Ovary (tissue), 9 donors: ENCODE measurements around the gene CBX8. TPM values are rescaled to one million over a fixed set of nuclear protein-coding genes. Genes with fewer than 3 reads are reported as not detected.

Experiments
- DNase-seq, 5 donors: peaks; one replicate each; pipeline ENCODE4 v3.0.0-alpha.2; 2019 to 2020
- H3K27ac ChIP-seq, 2 donors: fragments of 200-600 bp; one replicate each; pipeline versions ENCODE4 v1.5.1 to v1.8.0; 2019 to 2022
- H3K27me3 ChIP-seq: fragments of 200-600 bp; one replicate; pipeline ENCODE4 v1.8.0; 2022
- H3K36me3 ChIP-seq: fragments of 200-600 bp; sonication (generic); one replicate; pipeline ENCODE4 v1.5.1; 2019
- H3K4me1 ChIP-seq: one replicate; pipeline ENCODE4 v1.8.1; 2013; ENCODE audit warnings: mild to moderate bottlenecking, moderate library complexity; ENCODE audit not compliant: insufficient read depth
- H3K4me3 ChIP-seq: fragments of 200-600 bp; sonication (generic); one replicate; pipeline ENCODE4 v1.5.1; 2017
- H3K9me3 ChIP-seq, 2 donors: fragments of 200-600 bp in 1 of 2; sonication (generic) in 1 of 2; one replicate each; pipeline versions ENCODE4 v1.5.1 to v1.8.1; 2013 to 2019; ENCODE audit warnings: mild to moderate bottlenecking in 1 of 2, moderate library complexity in 1 of 2
- CTCF ChIP-seq, 3 donors: fragments of 450-650 bp in 2 of 3; fragments of 200-600 bp in 1 of 3; IDR thresholded peaks; one replicate each; pipeline versions ENCODE4 v1.5.1 to v1.8.0; 2016 to 2022; ENCODE audit warnings: antibody characterized with exemption in 3 of 3, mild to moderate bottlenecking in 1 of 3
- EP300 ChIP-seq: sonication (generic); formaldehyde crosslinking; IDR thresholded peaks from one replicate; pipeline ENCODE4 v1.6.1; 2017; ENCODE audit warnings: antibody characterized with exemption
- POLR2A ChIP-seq: fragments of 450-650 bp; IDR thresholded peaks from one replicate; pipeline ENCODE4 v1.6.1; 2017; ENCODE audit warnings: antibody characterized with exemption, mild to moderate bottlenecking, moderate library complexity
- WGBS, 3 donors: extraction: QIAGEN DNeasy Blood & Tissue Kit in 1 of 3; methylation state at CpG; one replicate each; pipeline versions ENCODE4 v1.1.5 to v1.1.7; 2013 to 2017; 5-methylcytosine and 5-hydroxymethylcytosine counted together
- intact Hi-C, 4 donors: fragments of 100-400 bp; cut with DNase I; formaldehyde crosslinking; loops; one replicate each; pipeline versions ENCODE4 v1.11.0 to v1.15.1; 2022 to 2023
- polyA plus RNA-seq, 2 donors: library from polyadenylated mRNA; stranded (reverse); fragments of 200-250 nt in 1 of 2; fragments of 350-450 nt in 1 of 2; fragmentation: Illumina TruSeq in 1 of 2; extraction: RNeasy Lipid Tissue Mini Kit (QIAGEN cat#74804) in 1 of 2; gene quantifications; one replicate each; pipeline ENCODE4 v1.2.3, GENCODE V29; 2013 to 2014
- total RNA-seq, 7 donors: library from RNA; depleted of rRNA in 2 of 7; stranded (reverse); fragments of >200 nt in 2 of 7; fragmentation: NEBNext Ultra II Directional in 3 of 7; extraction: Animal tissue kit (Norgen Biotek cat#: 25700) in 3 of 7; gene quantifications; one replicate each; pipeline versions ENCODE4 v1.1.0 to v1.2.4, GENCODE V29; 2016 to 2023
- donor health status: DM: no; HTN: no; CAD: no; lungs with moderate emphysema.
- donor health status: DM: no; HTN: no; CAD: no.
- donor health status: Bipolar disorder and iron deficiency.
- donor health status: DM: yes; HTN: yes; CAD: no.
- donor health status: DM: no; HTN: no; CAD: no.
- donor health status: DM: yes; HTN: yes; CAD: no.

CBX8 gene
- total and polyA plus RNA-seq, 9 donors = 0.60 to 7.0 (median 3.2) TPM

GRCh38 chr17:79784353-79785016 is 12.4 kb downstream of the CBX8 start:
- H3K36me3 ChIP-seq = no peaks in the 10 kb centered on the region
- H3K9me3 ChIP-seq = no peaks in the 10 kb centered on the region
- WGBS, 3 donors = 94 to 95% (median 95%) methylated on average over 31 of the region's 31 CpGs
- no peak for TF ChIP-seq EP300
- TF ChIP-seq CTCF (IDR thresholded peaks at IDR 0.05) = no peak
- no peak for TF ChIP-seq POLR2A
- H3K27me3 ChIP-seq = no peaks in the 10 kb centered on the region
- intact Hi-C loops = loop anchor here in 1 of 4 donors (10.0 kb wide), 1 partner anchor 130 kb away; no protein-coding TSS in a partner anchor
- DNase-seq = peak in 1 of 5 donors; percentile 34
- H3K4me1 ChIP-seq = no peaks in the 10 kb centered on the region
- H3K4me3 ChIP-seq = no peak overlapping the region
- no peak overlapping the region for H3K27ac ChIP-seq

- intact Hi-C loops = loop anchor here in 1 of 4 donors (10.0 kb wide), 1 partner anchor 131 kb away; no protein-coding TSS in a partner anchor
- H3K9me3 ChIP-seq = no peaks in the 10 kb centered on the region
- H3K4me1 ChIP-seq = no peaks in the 10 kb centered on the region
- no peak overlapping the region for H3K27ac ChIP-seq
- no peaks in the 10 kb centered on the region for H3K36me3 ChIP-seq
- no peak overlapping the region for H3K4me3 ChIP-seq
- DNase-seq = peak in 1 of 5 donors; percentile 38
- WGBS, 3 donors = 91 to 95% (median 93%) methylated on average over 16 to 18 of the region's 18 CpGs
- H3K27me3 ChIP-seq = no peaks in the 10 kb centered on the region
- no peak for TF ChIP-seq EP300
- no peak for TF ChIP-seq CTCF (IDR thresholded peaks at IDR 0.05)
- no peak for TF ChIP-seq POLR2A
Observed at GRCh38 chr17:79783891-79784290, 13.0 kb downstream of the CBX8 start.

- H3K4me3 ChIP-seq = no peak overlapping the region
- 88 to 90% (median 89%) methylated on average over 27 of the region's 27 CpGs for WGBS, 3 donors
- TF ChIP-seq EP300 (no peak), CTCF (IDR thresholded peaks at IDR 0.05) (no peak), POLR2A (no peak)
- intact Hi-C loops = loop anchor here in 1 of 4 donors (10.0 kb wide), 1 partner anchor 133 kb away; no protein-coding TSS in a partner anchor
- no peak overlapping the region for H3K27ac ChIP-seq
- no peaks in the 10 kb centered on the region for H3K9me3 ChIP-seq
- no peaks in the 10 kb centered on the region for H3K4me1 ChIP-seq
- no peaks in the 10 kb centered on the region for H3K36me3 ChIP-seq
- DNase-seq = peak in 1 of 5 donors; percentile 32
- no peaks in the 10 kb centered on the region for H3K27me3 ChIP-seq
Observed at GRCh38 chr17:79781736-79782575, 14.9 kb downstream of the CBX8 start.

GRCh38 chr17:79781012-79781650 is 15.7 kb downstream of the CBX8 start:
- 84 to 91% (median 88%) methylated on average over 12 of the region's 12 CpGs for WGBS, 3 donors
- intact Hi-C loops = loop anchor here in 1 of 4 donors (10.0 kb wide), 1 partner anchor 134 kb away; no protein-coding TSS in a partner anchor
- Histone ChIP-seq H3K4me1 (no peaks in the 10 kb centered on the region), H3K27ac (no peak overlapping the region), H3K27me3 (no peaks in the 10 kb centered on the region), H3K9me3 (no peaks in the 10 kb centered on the region), H3K36me3 (no peaks in the 10 kb centered on the region), H3K4me3 (no peak overlapping the region)
- TF ChIP-seq POLR2A = no peak
- TF ChIP-seq EP300 = no peak
- TF ChIP-seq CTCF (IDR thresholded peaks at IDR 0.05) = no peak
- peak in 1 of 5 donors; percentile 26 for DNase-seq
